Activated T-cell treated with anti-CD3 and anti-CD28 coated beads for 4 hours (primary cell): ENCODE results near the gene BORCS8.
"Not testable (repeated sequence)": the region's sequence is repeated elsewhere in the genome, so short reads cannot be mapped to it uniquely, and the experiment has no call there.

Experiments
- DNase-seq: peaks from one replicate; pipeline ENCODE4 v3.0.0-alpha.2; 2020

Gene BORCS8

DNA sequence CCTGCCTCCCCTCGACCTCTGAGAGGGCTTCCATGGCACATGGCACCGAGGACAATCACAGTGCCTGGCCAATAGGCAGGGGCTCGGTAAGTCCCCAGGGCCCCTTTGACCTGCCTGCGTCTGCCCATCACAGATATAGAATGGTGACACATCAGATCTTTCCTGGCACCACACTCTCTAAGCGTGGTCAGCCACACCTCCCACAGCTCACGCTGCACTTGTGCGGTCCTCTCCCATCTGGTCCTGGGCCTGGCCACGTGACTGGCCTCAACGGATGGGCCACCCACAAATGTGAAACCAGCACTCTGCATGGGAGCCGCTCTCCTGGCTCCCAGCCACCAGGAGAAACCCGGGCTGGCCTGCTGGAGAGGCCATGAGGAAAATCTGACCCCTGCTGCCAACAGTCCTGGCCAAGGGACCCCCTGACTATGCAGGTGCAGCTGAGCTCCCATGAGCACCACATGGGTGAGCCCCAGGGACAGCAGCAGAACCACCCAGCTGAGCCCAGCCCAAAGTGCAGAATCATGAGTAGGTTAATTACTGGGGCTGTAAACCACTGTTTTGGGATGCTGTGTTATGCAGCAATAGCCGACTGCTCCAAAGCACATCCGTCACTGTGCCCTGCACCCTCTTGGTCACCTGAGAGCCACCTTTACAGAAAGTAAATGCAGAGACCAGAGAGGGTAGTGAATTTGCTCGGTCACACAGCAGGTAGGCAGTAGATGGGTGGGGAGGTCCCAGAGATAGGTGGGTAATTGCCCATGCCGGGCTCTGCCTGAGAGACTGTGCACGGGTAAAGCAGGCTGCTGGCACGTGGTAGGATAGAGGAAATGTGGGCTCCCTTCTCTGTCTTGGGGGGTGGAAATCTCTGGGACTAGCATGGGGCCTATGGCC, 12.2 kb downstream of the BORCS8 start:
- no peak for DNase-seq

DNA sequence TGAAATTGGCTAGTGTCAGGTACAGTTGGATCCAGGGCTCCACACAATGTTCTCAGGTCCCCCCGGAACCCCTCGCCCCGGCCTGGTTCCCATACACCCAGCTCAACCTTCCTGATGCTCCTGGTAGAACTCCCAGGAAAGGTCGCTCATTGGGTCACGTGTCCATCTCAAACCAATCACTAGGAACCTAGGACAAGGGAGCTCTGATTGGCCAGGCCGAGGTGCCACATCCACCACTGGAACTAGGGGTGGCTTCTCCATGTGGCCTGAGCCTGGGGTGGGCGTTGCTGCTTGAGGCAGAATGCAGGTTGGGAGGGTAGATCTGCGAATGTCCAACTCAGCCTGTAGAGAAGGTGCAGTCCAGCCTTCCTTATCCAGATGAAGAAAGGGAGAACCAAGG, 15.0 kb downstream of the BORCS8 start:
- no peak for DNase-seq

DNA sequence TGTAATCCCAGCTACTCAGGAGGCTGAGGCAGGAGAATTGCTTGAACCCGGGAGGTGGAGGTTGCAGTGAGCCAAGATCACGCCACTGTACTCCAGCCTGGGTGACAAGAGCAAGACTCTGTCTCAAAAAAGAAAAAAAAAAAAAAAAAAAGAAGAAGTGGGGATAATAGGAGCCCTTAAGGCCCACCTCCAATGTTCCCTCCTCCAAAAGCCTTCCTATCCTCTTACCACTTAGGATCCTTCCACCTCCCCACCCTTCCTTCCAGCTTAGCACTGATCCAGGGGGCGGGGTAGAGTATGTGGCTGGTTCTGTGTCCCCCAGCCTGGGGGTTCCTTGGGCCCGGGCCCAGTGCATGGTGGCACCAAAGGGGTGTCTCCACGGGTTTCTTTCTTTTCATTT, 18.7 kb downstream of the BORCS8 start:
- DNase-seq: not testable (repeated sequence)

DNA sequence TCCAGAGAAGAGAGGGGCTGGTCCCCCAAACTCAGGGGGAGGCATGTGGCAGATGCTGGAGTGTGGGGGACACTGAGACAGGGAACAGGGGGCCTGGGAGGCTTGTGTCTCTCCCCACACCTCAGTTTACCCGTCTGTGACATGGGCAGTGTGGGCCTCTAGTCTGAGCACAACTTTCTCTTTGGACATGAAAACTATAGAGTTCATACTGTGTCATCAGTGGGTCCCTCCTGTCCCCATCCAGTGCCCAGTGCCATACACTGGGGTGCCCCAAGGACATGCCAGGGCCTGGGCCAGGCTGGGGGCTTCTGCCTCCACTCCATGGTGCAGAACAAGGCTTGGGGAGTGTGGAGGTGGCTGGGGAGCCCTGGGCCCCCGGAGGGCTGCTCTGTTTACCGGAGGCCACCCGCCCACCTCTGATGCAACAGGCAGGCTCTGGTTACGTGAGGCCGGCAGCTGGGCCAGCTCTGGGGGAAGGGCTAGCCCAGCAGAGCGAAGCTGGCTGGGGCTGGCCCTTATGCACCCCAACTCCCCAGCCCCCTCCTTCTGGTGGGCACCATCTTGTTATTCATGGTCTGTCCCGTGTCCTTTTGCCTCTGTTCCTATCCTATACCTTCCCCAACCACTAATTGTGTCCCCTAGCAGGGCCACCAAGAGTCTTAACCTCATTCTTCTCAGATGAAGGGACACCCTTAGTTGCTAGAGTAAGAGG, 20.0 kb downstream of the BORCS8 start:
- no peak for DNase-seq

DNA sequence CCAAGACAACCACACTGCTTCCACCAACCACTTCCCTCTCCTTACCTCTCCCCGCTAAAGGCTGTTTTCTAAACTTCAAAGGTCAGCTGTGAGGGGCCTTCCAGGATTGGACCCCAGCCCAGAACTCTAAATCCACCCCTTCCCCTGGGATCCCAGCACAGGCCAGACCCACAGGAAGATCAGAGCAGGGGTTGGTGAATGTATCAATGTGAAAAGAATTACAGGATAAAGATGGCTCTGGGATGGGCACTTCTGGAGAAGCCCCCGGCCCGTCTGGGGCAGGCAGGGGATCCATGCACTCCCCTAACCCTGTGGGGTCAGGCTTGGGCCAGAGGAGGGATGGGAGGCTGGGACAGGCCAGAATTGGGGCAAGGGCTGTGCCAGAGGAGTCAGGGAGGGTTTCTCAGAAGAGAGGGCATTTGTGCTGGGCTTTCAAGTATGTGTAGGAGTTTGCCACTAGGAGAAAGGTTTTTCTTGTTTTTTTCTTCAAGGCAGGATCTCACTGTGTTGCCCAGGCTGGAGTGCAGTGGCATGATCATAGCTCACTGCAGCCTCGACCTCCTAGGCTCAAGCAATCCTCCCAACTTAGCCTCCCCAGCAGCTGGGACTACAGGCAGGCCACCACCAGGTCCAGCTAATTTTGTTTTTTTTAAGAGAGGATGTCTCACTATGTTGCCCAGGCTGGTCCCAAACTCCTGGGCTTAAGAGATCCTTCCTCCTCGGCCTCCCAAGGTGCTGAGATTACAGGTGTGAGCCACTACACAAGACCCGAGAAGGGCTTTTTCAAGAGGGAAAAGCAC, 20.9 kb downstream of the BORCS8 start:
- DNase-seq: no peak

DNA sequence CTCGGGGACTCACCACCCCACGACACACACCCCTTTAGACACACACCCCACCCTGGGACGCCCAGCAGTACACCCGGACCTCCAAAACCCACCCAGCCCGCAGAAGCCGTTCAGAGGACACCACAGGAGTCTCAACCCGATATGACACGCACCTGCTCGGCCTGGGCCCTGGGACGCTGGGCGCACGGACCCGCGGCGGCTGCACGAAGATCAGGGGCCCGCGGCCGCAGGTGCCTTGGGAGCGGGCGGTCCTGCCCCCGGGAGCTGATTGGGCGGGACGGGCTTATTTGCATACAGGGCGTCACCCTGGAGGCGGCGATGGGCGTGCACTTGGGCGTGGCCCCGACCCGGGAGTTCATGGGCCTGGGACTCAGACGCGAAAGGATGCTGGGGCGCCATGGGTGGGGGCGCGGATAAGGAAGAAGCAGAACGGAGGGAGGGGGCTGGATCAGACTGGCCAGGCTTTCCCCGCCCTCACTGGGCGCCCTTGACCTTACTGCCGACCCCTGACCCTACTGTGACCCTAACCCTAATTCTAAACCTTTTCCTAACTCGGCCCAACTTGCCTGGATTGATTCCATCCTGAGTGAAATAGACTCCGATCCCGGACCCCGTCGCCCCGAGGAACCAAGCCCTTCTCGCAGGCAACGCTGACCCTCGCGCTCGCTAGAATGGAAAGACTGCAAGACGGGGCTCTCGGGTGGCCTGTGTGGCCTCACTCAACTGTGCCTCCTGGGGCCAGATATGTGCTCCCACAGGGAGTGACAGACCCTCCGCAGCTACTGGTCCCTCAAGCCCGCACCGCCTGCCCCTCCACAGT, 21.7 kb downstream of the BORCS8 start, which contains the start of gene MEF2B:
MEF2B (minus strand) TSS at position 211 of the 820 bp plus-strand sequence. CDS start 19,528 bp downstream, outside the sequence.
- DNase-seq: peak; percentile 64

DNA sequence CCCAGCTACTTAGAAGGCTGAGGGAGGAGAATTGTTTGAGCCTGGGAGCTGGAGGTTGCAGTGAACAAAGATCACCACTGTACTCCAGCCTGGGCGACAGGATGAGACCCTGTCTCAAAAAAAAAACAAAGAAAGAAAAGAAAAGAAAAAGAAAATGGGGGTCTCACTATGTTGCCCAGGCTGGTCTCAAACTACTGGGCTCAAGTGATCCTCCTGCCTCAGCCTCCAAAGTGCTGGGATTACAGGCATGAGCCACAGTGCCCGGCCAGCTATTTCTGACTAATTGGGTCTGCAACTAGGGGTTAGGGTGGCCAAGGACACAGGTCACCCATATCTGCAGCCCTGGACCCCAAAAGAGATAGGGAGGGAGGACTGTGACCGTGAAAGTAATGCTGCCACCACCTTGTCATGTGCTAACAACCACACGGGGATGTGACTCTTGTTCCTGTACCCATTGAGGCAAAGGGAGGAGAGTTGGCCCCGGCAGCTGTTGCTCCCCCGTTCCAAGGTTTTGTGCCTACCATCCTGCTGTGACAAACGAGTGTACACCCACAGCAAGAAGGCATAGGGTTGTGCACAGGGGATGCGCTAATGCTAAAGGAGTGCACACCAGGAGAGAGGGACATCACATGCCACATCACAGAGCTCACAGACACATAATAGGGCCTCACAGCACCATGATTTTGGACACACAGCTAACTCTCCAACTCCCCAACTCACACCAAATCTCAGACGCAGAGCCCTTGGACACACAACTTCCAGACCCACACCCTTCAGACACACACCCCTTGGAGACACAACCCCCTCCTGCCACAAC, 22.5 kb downstream of the BORCS8 start:
- no peak for DNase-seq

DNA sequence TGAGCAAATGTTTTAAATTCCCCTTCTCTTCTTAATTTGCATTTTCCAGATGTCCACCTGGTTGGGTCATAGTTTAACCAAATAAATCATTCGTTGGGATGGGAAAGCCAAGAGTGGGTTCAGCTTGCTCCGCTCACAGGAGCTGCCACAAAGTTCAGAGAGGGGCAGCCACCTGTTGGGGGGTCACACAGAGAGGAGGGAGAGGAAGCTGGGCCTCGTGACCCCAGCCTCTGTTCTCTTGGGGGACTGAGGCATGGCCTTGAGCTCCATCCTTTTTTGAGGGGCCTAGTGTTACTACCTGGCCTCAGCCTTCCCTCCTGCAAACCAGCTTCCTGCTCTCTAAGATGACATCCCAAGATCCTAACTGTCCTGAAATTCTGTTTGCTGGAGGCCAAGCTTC, 24.3 kb downstream of the BORCS8 start:
- DNase-seq: no peak

DNA sequence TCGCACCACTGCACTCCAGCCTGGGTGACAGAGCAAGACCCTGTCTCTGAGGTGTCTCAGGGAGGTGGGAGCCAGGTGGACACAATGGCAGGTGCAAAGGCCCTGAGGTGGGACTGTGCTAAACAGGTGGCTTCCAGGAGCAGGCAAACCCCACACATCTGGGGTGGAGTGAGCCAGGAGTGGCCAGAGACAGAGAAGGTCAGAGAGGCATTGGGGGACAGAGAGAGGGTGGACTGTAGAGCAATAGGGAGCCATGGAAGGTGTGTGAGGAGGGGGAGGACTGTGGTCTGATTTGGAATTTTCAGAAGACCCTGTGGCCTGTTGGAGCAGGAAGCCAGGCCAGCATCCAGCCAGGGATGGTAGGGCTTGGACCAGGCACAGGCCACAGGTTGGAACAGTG, 26.6 kb downstream of the BORCS8 start:
- DNase-seq: no peak

DNA sequence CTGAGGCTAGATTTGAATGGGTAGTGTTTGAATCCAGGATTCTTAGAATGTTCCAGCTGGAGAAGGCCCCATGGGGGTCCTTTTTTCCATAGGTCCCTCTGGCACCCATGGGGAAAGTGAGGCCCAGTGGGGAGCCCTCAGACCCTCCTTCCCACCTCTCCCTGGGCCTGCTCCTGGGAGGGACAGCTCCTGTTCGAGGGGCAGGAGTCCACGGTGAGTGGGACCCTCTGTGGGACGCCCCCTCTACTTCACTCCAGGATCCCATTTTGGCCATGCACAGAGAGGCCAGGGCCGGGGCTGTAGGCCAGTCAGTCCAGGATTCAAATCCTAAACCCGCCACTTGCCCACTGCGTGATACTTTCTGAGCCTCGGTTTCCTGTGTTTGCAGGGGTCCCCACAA, 29.5 kb downstream of the BORCS8 start:
- DNase-seq: no peak

DNA sequence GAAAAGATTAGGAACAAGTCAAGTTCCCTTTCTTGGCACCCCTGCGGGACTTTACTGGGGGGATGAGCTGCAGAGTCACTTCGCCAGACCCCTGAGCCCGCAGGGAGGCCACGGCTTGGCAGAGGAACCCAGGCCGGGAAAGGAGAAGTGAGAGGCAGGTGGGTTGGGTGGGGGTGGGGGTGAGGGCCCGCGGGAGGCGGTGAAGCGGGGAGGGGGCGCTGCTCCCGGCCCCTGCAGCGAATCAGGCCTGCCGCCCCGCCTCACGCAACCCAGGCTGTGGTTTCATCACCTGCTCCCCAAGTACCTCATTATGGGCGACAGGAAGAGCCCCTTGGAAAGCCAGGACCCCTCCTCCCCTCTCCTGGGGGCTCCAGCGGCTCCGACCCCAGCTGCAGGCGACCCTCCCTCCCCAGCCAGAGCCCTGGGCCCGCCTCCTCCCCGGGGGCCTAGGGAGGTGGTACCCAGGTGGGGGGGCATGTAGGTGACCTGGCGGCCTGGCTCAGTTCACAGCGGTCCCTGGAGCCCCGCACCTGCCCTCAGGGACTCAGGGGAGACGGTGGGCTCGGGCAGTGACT, 31.4 kb downstream of the BORCS8 start:
- DNase-seq: no peak

DNA sequence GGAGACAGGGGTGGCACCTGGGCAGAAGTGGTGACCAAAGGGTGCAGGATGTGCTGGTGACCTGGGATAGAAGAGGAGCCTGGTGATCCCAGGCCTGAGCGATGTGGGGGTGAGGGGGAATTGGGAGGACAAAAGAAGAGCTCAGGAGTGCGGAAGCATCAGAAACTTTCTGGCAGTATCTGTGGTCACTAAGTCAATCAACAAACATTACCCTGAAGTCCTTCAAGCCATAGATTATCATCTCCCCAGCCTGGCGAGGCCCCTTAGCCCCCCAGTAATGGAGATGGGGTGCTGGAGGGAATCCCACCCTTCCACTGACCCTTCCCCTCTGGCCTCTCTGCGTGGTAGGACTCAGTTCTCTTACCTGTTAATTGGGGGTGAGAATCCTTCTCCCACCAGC, 32.4 kb downstream of the BORCS8 start:
- DNase-seq: no peak

DNA sequence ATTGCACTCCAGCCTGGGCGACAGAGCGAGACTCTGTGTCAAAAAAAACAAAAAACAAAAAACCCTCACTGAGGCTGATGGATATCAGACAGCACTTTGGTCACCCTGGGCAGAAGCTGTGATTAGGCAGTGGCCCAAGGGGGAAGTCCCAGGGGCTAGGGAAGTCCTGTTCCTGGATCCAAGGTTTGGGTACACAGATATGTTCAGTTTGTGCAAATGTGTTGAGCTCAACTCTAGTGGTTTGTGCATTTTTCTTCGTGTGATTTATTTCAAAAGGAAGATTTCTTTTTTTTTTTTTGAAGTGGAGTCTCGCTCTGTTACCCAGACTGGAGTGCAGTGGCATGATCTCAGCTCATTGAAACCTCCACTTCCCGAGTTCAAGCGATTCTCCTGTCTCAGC, 34.1 kb downstream of the BORCS8 start:
- no peak for DNase-seq

DNA sequence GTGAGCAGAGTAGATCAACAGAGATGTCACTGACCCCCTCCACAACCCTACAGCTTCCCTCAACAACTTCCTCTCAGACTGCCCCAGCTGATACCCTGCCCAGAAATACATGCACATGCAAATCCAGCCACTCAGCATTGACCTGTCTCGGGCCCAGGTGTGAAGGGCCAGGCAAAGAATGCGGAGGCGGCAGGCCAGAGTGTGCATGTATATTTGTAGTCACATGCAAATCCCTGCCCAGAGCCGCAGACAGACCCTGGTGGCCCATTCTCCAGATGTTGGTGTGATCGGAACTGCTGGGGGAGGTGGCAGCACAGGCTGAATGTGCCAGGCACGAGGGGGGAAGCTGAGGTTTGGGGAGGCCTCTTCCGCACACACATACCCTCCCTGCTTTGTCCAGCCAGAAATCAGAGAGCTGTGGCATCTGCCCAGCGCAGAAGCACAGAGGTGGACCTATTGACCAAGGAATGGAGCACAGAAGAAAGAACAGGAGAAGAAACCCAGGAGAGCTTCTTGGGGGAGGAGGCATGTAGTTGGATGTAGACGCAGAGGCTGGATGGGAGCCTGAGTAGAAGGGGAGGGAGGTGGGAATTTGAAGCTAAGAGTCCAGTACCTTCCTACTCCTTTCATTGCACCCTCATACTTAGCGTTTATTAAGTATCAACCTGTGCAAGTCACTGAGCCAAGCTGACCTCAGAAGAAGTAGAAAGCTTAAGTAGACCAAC, 36.3 kb downstream of the BORCS8 start:
- no peak for DNase-seq

DNA sequence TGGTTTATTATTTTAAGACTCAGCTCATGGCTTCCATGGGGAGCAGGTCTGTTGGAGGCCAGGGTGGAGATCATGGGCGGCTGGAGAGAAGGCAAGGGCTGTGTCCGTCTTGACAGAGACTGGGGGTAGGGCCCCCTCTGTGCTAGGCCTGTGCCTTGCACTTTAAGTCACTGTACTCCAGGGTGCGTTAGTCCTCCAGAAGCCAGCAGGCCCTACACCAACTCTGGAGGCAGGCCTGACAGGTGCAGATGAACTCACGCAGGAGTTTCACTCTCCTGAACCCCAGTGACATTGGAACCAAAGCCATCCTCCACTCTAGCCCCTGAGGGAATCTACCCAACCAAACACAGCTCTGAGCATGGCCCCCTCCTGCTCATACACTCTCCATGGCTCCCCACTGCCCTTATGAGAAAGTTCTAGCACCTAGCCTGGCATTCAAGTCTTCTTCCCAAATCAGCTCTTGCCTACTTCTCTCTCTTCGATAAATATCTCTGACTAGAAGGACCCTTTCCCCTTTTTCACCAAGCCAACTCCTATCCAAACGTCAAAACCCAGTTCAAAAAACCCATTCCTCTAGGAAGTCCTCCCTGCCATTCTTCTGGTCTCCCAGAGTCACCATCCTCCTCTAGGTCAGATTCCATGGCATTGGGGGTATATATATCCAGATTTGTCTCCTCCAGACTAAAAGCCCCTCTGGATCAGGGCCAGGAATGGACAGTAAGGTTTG, 37.0 kb downstream of the BORCS8 start:
- no peak for DNase-seq

DNA sequence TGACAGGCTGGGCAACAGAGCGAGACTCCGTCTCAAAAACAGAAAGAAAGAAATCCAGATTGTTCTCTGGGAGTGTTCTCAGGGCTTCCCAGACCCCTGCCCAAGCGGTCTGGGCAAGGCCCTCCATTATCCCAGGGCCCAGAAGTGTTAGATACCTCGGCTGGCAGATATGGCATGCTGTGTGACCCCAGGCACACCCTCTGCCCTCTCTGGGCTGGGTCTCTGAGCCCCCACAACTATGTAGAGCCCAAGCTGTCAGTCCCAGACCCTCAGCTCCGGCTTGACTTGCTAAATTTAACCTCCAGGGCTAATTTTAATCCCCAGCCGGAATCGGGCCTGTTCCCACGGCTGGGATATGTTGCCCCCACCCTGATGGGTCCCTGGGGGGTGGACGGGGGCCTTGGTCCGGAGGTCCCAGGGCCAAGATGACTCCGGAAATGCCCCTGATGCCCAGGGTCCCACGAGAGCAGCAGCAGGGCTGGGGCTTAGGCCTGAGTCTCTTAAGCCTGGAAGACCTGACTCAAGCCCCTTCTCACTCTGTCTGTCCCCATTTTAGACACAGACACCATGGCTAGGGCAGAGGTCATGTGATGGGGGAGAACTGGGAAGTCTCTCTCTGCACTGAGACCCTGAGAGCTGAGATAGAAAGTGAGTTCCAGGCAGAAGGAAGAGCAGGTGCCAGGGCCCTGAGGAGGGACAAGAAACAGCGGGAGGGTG, 39.1 kb downstream of the BORCS8 start:
- no peak for DNase-seq

DNA sequence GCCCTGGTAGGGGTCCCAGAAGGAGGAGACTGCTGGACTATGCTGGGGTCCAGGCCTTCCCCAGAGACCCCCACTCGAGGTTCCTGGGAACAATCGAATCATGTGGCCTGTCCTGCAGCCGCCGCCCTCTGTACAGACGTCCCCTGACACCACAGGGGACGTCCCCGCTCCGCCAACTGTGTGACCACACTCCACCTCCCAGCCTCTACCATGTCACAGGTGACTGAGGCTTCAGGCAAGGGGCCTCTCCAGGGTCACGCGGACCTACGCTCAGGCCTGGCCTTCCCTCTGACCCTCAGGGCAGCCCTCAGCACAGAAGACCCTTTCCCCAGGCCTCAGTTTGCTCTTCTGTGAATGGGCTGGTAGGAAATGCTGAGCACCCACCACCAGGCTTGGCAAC, 40.5 kb downstream of the BORCS8 start:
- DNase-seq: no peak

DNA sequence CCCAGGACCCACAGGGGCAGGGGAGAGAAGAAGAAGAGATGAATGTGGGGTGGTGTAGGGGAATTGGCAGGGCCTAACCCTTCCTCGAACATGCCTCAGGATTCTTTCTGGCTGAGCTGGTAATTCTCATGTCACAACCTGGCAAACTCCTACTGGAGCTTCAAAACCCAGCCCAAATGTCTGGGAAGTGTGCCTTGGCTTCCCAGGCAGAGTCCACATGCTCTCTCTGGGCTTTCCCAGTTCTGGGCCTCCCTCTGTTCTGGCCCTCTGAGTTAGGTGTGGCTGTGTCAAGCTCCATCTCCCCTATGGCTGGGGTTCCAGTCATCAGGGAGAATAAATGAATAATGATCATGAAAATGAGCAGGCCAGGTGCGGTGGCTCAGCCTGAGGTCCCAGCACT, 42.5 kb downstream of the BORCS8 start:
- DNase-seq: no peak

DNA sequence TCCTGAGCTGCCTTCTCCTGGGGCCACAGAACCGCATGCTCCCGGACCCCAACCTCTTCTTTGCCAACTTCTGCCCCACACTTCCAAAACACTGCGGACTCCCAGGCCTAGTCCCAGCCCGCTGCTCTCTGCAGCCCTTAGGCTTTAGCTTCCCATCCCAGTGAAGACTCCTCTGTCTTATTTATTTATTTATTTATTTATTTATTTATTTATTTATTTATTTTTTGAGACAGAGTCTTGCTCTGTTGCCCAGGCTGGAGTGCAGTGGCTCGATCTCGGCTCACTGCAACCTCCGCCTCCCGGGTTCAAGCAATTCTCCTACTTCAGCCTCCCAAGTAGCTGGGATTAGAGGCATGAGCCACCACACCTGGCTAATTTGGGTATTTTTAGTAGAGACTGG, 43.4 kb downstream of the BORCS8 start:
- DNase-seq: not testable (repeated sequence)
